GM21619 (cell line): ENCODE results near the gene PTGIS.

Experiments
- ATAC-seq: cut with Tn5 transposase; IDR thresholded peaks from one replicate; pipeline ENCODE4 v1.9.1; 2021; ENCODE audit not compliant: unreplicated experiment

Gene PTGIS

DNA sequence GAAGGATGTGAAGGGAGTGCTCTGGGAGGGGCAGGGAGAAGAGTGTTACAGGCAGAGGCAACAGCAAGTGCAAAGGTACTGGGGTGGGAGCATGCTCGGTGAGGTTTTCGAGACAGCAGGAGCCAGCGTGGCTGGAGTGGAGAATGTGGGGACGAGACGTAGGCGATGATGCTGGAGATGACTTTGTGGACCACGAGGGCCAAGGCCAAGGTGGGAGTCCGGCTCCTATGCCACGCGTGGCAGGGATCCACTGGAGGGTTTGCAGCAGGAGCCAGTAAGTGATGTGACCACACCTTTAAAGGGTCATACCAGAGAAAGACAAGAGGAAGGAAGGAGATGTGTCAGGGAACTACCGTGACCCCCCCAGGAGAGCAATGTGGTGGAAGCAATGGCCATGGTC, 7.3 kb downstream of the PTGIS start:
- no peak for ATAC-seq

GRCh38 chr20:49560186-49560585, 7.8 kb downstream of the PTGIS start:
- no peak for ATAC-seq

DNA sequence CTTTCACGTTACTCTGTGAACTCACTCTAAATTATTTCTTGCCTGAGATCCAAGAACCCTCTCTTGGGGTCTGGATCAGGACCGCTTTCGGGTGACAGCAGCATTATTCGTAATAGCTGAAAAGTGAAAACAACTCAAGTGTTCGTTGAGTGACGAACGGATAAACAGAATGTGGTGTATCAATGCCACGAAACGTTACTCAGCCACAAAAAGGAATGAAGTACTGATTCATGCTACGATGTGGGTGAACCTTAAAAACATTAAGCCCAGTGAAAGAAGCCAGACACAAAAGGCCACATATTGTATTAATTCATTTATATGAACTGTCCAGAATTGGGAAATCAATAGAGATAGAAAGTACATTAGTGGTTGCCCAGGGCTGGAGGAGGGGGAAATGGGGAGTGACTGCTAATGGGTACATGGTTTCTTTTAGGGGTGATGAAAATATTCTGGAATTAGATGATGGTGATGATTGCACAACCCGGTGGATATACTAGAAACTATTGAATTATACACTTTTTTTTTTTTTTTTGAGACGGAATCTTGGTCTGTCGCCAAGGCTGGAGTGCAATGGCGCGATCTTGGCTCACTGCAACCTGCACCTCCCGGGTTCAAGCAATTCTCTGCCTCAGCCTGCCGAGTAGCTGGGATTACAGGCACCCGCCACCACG, 8.4 kb downstream of the PTGIS start:
- no peak for ATAC-seq

DNA sequence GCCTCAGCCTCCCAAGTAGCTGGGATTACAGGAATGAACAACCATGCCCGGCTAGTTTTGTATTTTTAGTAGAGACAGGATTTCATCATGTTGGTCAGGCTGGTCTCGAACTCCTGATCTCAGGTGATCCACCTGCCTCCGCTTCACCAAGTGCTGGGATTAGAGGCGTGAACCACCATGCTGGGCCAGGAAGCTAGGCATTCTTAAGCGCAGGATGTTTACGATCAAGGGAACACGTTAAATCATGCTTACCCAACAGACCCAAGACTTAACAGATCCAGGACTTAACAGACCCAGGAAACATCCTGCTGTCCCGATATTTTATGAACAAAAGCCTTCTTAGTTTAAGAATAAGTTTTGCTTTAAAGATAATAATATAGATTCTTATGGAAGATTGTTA, 9.1 kb downstream of the PTGIS start:
- ATAC-seq, result no peak

- no peak for ATAC-seq
These were observed 10.5 kb downstream of the PTGIS start for GRCh38 chr20:49557449-49557848.

- ATAC-seq, result no peak
These were observed 11.3 kb downstream of the PTGIS start for GRCh38 chr20:49556621-49557020.

DNA sequence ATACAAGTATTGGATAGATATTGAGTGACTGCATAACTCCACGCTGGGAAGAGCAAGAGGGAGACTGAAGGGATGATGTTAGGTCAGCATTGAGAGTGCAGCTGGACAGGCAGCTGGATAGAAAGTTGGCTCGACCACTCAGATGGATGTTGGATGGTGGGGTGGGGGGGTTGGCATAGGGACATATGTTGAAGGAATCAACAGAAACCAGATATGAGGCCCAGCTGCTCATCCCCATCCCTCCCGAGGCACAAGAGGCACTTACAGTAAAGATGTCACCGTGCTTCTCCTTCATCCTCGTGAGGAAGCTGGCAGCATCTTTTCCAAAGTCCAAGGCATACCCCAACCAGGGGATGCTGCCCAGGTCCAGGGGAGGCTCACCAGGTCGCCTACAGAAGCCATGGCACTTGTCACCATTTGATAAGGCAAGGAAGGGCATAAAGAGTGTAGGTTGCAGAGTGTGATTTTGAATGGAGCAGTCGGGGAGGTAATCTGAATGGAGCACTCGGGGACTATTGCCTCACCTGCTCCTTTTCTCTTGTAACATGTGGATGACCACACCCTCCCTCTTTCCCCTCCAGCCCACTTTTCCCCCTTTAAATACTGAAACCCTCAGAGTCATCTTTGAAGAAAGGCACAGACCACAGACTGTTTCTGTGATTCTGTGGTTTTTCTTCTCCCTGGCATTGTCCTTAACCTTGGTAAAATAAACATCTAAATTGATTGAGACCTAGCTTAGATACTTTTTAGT, 18.0 kb downstream of the PTGIS start:
- ATAC-seq, result no peak

DNA sequence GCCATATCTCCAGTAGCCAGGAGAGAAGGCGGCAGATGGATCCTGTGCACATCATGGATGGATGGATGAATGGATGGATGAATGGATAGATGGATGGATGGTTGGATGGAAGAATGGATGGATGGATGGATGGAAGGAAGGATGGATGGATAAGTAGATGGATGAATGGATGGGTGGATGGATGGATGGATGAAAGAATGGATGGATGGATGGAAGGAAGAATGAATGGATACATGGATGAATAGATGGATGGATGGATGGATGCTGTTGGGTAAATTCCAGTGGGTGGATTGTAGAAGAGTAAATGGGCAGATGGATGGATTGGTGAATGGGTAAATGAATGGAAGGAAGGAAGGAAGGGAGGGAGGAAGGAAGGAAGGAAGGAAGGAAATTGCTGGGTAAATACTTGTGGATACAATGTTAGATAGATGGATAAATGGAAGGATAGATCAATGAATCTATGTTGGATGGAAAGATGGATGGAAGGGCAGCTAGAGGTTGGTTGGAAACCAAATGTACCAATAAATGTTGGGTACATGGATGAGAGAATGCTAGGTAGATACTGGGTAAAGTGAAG, 19.5 kb downstream of the PTGIS start:
- no peak for ATAC-seq

DNA sequence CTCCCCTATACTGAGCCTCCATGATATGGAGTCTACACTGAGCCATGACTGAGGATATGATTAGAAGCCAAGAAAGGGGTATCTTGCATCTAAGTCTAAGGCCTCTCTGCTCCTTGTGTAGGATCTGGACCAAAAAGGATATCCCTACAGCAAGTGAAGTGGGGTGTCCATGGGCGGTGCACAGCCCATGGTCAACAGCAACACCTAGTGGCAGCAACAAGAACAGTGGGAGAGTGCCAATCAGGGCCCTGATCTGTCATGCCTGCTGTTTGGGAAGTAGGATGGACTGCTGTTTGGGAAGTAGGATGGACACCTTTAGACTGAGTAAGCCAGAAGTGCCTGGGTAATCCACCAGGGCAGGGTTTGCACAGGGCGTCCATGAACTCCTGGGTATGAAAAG, 22.4 kb downstream of the PTGIS start:
- no peak for ATAC-seq

GRCh38 chr20:49544535-49544934, 23.4 kb downstream of the PTGIS start:
- no peak for ATAC-seq

DNA sequence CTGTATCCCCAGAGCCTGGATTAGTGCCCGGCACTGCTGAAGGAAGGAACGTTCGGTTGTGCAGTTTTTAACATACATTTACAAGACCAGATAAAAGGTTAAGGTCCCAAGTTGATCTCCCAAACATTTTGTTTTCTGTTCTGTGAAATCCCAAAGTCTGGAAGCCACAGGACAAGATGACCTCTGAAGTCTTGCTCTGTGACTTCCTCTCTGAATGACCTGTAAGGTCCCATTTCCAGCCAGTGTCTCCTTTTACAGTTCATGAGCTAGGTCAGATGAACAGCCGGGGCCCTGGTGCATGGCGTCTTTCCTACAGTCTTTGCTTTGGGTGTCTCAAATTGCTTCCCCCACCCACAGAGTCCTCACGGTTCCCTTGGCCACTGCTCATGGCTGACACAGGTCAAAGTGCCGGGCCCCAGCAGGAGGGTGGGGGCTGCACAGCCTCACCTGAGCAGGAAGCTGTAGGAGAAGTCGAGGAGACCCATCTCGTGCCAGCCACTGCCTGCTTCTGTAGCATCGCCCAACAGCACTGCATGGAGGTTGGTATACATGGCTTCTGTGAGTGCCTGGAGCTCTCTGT, 24.0 kb downstream of the PTGIS start:
- ATAC-seq, result no peak

DNA sequence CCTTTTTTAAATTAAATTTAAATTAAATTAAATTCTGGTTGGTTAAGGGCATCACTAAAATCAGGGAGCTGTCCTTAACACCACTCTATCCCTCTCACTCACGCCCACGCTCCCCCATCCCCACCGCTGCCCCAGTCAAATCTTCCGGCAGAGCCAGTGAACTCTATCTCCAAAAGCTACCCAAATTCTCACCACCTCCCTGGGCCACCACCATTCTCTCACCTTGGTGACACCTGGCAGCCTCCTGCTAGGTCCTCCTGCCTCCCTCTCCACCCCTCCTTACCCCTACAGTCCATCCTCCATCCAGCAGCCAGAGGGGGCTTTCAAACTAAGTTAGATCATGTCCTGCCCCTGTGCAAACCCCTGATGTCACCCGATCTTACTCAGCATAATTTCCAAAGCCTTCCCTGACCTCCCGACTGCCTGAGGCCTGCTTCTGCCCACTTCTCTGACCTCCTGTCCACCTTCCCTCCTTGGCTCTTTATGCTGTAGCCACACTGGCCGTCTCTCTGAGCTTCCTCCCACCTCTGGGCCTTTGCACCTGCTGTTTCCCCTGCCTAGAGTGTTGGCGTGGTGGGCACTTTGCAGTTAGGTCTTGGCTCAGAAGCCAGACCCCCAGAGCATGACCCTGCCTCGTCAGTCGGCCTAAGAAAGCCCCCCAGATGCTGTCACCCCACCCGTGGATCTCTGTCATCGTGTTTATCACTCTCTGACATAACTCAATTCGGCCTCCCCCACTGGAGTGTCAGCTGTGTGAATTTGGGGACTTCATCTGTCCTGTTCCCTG, 24.7 kb downstream of the PTGIS start:
- ATAC-seq, result no peak

DNA sequence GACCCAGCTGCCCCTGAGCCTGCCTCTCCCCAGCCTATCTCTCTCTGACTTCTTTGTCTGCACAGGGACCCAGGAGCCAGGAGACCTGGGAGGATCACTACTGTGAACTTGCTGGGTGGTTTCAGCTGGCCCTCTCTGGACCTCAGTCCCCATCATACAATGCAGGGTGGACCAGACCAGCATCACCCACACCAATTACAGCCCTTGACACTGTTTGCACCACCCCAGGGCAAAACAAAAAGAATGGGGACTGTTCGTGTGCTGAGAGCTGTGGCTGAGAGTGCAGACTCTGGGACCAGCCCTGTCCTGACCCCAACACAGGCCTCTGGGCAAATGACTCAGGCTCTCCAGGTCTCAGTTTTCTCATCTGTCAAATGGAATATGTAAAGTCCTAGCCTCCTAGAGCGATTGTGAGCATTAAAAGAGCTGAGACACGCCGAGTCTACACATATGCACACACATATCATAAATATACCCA, 25.4 kb downstream of the PTGIS start:
- ATAC-seq, result no peak

GRCh38 chr20:49541733-49542513, 26.0 kb downstream of the PTGIS start:
- ATAC-seq, result no peak

DNA sequence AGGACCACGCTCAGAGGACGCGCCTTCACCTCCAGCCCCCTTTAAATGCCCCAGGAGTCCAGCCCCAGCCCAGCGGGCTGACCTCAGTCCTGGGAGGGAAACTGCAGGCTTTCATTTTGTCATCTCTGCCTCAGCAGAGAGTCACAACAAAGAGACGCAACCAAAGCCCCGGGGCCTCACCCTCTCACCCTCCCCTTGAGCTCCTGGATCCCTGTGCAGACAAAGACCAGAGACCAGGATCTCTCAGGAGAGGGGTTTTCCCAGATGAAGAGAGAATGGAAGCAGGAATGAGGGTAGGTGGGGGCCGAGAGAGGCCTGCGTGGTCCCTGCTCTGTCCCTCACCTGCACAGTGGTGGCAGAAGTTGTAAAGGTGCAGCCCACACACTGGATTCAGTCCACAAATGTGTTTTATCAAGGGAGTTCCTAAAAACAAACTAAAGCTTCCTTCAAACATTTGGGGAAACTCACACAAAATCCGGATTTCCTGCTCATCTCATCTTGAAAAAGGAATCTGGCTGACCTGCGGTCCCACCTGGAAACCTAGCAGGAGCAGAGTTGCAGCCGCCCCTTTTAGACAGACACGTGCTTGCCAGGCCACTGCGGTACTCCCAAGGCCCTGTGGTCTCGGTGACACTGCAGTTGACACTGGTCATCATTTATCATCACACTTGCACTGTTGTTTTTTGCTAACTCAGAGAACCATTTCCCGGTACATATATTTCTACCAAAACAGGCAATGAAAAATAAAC, 27.1 kb downstream of the PTGIS start:
- ATAC-seq, result no peak

DNA sequence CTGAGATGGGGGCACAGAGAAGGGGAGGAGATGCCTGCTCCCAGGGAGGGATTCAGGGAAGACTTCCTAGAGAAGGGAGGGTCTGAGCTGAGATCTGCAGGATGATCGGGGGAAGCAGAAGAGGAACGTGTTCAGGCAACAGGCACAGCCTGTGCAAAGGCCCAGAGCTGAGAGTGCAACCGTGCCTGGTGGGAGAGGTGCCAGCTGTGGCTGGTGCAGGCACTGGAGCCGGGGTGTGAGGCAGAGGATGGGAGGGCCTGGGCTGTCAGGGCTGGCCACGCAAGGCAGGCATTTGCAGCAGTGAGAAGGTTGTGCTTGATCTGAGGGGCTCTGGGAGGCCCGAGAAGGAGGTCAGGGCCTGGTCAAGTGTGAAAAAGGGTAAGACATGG, 27.7 kb downstream of the PTGIS start:
- no peak for ATAC-seq

GRCh38 chr20:49539481-49540231, 28.3 kb downstream of the PTGIS start:
- no peak for ATAC-seq

DNA sequence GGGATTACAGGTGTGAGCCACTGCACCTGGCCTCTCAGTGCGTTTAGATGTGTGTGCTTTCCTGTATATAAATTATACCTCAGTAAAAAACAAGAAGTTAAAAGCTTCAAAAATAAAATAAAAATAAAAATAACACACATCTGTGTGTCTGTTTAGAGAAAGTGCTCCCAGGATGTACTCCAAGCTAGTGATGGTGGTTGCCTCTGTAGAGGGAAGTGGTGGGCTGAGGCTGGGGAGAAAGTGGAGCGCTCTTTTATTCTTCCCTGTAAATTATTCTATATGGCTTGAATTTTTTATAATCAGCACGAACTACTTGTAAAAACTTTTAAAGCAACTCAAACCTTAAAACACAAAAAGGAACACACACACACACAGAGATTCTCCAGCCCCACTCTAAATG, 29.0 kb downstream of the PTGIS start:
- no peak for ATAC-seq

- ATAC-seq, result peak; percentile 60
These were observed 33.7 kb downstream of the PTGIS start for GRCh38 chr20:49534255-49534712.
